ENCODE data around the gene PTPRD.

Gene PTPRD

GRCh38 chr9:9523476-9524139 lies 1089.2 kb downstream of the PTPRD start:
- TF ChIP-seq ZNF223 (tag by site-specific recombination; IDR thresholded peaks at IDR 0.05) (no peak), ZNF354C (tag by site-specific recombination; IDR thresholded peaks at IDR 0.05; ENCODE audit: borderline replicate concordance, low read depth) (no peak), ZNF785 (tag by site-specific recombination; IDR thresholded peaks at IDR 0.05) (no peak), KLF16 (tag by site-specific recombination; IDR thresholded peaks at IDR 0.05) (no peak), ZBTB10 (tag by site-specific recombination; IDR thresholded peaks at IDR 0.05) (no peak), ZNF266 (tag by site-specific recombination; IDR thresholded peaks at IDR 0.05; ENCODE audit: low read depth) (no peak), ZNF610 (tag by site-specific recombination; IDR thresholded peaks at IDR 0.05; ENCODE audit: borderline replicate concordance) (no peak), ZBTB44 (tag by site-specific recombination; IDR thresholded peaks at IDR 0.05) (no peak), ZNF555 (tag by site-specific recombination; conservative IDR thresholded peaks at IDR 0.05) (no peak), ZNF280C (tag by site-specific recombination; IDR thresholded peaks at IDR 0.05) (no peak), ZNF777 (tag by site-specific recombination; IDR thresholded peaks at IDR 0.05; ENCODE audit: borderline replicate concordance) (no peak), ZBTB26 (tag by site-specific recombination; optimal IDR thresholded peaks at IDR 0.05) (no peak), SP2 (tag by site-specific recombination; IDR thresholded peaks at IDR 0.05) (no peak), PATZ1 (tag by site-specific recombination; IDR thresholded peaks at IDR 0.05) (no peak)
- POLR2A ChIA-PET = no interaction called here
- CTCF ChIA-PET = no interaction called here

GRCh38 chr9:9522406-9522805 lies 1090.4 kb downstream of the PTPRD start:
- H3K36me3 ChIP-seq (ENCODE audit: control insufficient read depth in 2 of 2, insufficient read depth in 1 of 2, low read length in 2 of 2) = no peaks in the 10 kb centered on the region
- no peaks in the 10 kb centered on the region for H3K4me1 ChIP-seq (ENCODE audit: control insufficient read depth, insufficient read depth, low read length)
- no peak overlapping the region for H3K4me3 ChIP-seq (ENCODE audit: low read depth, low read length)
- TF ChIP-seq SALL2 (tag by site-specific recombination; IDR thresholded peaks at IDR 0.05; ENCODE audit: borderline replicate concordance) (no peak), ZNF48 (tag by site-specific recombination; IDR thresholded peaks at IDR 0.05) (no peak), ZNF157 (tag by site-specific recombination; IDR thresholded peaks at IDR 0.05) (no peak), ZNF529 (tag by site-specific recombination; IDR thresholded peaks at IDR 0.05; ENCODE audit: insufficient replicate concordance) (no peak), ZNF23 (tag by site-specific recombination; IDR thresholded peaks at IDR 0.05; ENCODE audit: borderline replicate concordance) (no peak), ZNF768 (tag by site-specific recombination; IDR thresholded peaks at IDR 0.05) (no peak), PRDM4 (tag by site-specific recombination; IDR thresholded peaks at IDR 0.05) (no peak)
- H3K27ac ChIP-seq (ENCODE audit: extremely low read depth, low read depth, low read length) = no peak overlapping the region
- H3K9me3 ChIP-seq (ENCODE audit: control insufficient read depth, insufficient read depth, low read depth, low read length) = no peaks in the 10 kb centered on the region
- ChIA-PET POLR2A (no interaction called here), CTCF (no interaction called here)

More at GRCh38 chr9:9523476-9524139, 1089.2 kb downstream of the PTPRD start:
- Histone ChIP-seq H3K4me3 (ENCODE audit: low read depth, low read length) (no peak overlapping the region), H3K9me3 (ENCODE audit: control insufficient read depth, insufficient read depth, low read depth, low read length) (no peaks in the 10 kb centered on the region), H3K36me3 (ENCODE audit: control insufficient read depth in 2 of 2, insufficient read depth in 1 of 2, low read length in 2 of 2) (no peaks in the 10 kb centered on the region), H3K27ac (ENCODE audit: extremely low read depth, low read depth, low read length) (no peak overlapping the region), H3K4me1 (ENCODE audit: control insufficient read depth, insufficient read depth, low read length) (no peaks in the 10 kb centered on the region)
